ENCODE measurements around the gene ESYT1. TPM values are rescaled to one million over a fixed set of nuclear protein-coding genes. Genes with fewer than 3 reads are reported as not detected.

Gene ESYT1
- total RNA-seq, 1 experiment from 2014 or later: 140 TPM

DNA sequence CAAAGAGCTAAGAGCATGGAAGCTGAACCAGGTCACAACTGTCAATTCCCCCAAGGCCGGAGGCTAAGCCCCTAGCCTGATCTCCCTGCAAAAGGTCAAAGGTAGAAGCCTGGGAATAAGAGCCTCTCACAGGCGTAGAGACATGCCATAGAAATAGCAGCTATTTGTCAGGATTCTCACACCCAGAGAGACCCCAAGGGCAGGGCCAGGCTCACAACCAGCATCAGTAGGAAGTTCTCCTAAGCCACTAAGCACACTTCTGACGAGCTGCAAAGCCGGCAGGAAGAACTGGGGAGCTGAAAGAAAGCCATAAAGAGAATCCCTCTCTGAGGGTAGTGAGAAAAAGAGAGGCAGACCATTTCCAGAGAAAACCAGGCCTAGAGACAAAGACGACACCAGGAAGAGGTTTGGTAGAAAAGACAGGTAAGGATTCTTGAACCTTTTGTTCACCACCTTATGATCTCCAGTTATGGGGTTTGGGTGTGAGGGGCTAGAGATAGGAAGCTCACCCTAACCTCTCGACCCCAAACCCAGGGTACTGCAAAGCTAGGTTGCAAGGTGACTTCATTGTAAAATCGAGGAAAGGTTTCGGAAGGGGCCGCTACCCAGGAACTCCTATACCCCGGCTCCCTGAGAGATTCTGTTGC lies 60.2 kb downstream of the ESYT1 start:
- DNase-seq (ENCODE audit: low read depth): no peak

- no peak for DNase-seq (ENCODE audit: low read depth)
Measured at GRCh38 chr12:56188778-56189098, 60.7 kb downstream of the ESYT1 start.

GRCh38 chr12:56189099-56189917 lies 61.2 kb downstream of the ESYT1 start, which contains the start of gene SMARCC2:
SMARCC2 (minus strand) TSS chr12:56189483; CDS start chr12:56189461, 22 bp downstream.
- peak; percentile 82 for DNase-seq (ENCODE audit: low read depth)

DNA sequence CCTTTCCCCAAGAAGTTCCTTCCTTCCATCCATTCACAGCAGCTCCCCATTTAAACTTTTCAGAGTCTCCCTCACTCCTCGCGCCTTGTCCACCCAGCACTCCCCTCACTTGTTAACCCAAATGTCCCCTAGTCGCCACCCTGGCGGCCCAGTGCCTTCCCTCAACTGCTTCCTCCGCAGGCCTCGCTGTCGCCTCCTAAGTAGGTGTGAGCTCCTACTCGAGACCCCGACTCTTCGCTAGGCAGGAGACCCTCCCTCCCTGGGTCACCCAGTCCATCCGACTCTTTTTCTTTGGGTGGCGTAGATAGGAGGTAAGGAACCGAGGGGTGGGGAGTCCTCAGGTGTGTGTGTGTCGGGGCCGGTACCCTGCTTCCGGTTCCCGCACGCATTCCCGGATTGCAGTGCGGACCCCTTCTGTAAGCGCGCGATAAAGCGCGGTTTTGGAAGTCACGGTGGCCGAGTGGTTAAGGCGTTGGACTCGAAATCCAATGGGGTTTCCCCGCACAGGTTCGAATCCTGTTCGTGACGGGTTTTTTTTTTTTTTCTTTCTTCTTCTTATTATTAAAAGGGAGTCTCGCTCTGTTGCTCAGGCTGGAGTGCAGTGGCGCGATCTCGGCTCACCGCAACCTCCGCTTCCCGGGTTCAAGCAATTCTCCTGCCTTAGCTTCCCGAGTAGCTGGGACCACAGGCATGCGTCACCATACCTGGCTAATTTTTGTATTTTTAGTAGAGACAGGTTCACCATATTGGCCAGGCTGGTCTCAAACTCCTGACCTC lies 62.0 kb downstream of the ESYT1 start:
- DNase-seq (ENCODE audit: low read depth): peak; percentile 94

DNA sequence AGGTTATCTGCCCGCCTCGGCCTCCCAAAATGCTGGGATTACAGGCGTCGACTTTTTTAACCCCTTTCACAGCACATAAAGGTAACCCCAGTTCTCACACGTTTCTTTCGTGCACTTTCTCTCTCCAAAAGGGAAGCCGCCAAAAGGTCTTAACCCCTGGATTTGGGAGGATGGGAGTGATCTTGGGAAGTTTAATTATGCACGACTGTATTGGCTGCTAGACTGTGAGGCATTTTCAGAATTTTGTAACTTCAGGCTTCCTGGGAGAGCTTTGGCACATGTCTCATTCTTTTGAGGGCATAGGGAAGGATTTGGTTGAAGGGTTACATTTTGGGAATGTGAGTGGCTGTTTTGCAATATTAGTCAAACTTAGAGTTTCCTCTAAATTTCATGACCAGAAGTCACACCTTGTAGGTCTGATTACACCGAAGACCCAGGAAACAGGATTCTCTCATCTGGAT lies 62.7 kb downstream of the ESYT1 start:
- no peak for DNase-seq (ENCODE audit: low read depth)

- DNase-seq (ENCODE audit: low read depth): no peak
Measured at GRCh38 chr12:56192582-56192981, 64.5 kb downstream of the ESYT1 start.

- DNase-seq (ENCODE audit: low read depth): peak; percentile 69
Measured at GRCh38 chr12:56193025-56193578, 65.0 kb downstream of the ESYT1 start.

Other genes with a start within 250 kb of the ESYT1 start
- 37.0 and 38.0 TPM in 2 replicates for gene PYM1, start 200.4 kb upstream of the ESYT1 start, total RNA-seq (2014; rRNA removed; shearing (Covaris generic))
- 49.6 and 56.6 TPM in 2 replicates for gene DGKA, start 197.1 kb upstream of the ESYT1 start, total RNA-seq (2014; rRNA removed; shearing (Covaris generic))
- 1.1 and 3.3 TPM in 2 replicates for gene PMEL, start 162.2 kb upstream of the ESYT1 start, total RNA-seq (2014; rRNA removed; shearing (Covaris generic))
- 76.5 and 97.2 TPM in 2 replicates for gene CDK2, start 161.4 kb upstream of the ESYT1 start, total RNA-seq (2014; rRNA removed; shearing (Covaris generic))
- gene RAB5B, start 154.2 kb upstream of the ESYT1 start, total RNA-seq (2014; rRNA removed; shearing (Covaris generic)): 25.8 and 34.4 TPM in 2 replicates
- gene SUOX, start 131.0 kb upstream of the ESYT1 start, total RNA-seq (2014; rRNA removed; shearing (Covaris generic)): 15.7 and 15.9 TPM in 2 replicates
- gene IKZF4, start 107.2 kb upstream of the ESYT1 start, total RNA-seq (2014; rRNA removed; shearing (Covaris generic)): 0.80 and 1.9 TPM in 2 replicates
- gene RPS26, start 86.3 kb upstream of the ESYT1 start, total RNA-seq (2014; rRNA removed; shearing (Covaris generic)): 855 and 1,056 TPM in 2 replicates
- gene ERBB3, start 48.1 kb upstream of the ESYT1 start, total RNA-seq (2014; rRNA removed; shearing (Covaris generic)): 1.2 and 1.4 TPM in 2 replicates
- 526 and 607 TPM in 2 replicates for gene PA2G4, start 23.7 kb upstream of the ESYT1 start, total RNA-seq (2014; rRNA removed; shearing (Covaris generic))
- gene RPL41, start 11.6 kb upstream of the ESYT1 start, total RNA-seq (2014; rRNA removed; shearing (Covaris generic)): 3,633 and 5,394 TPM in 2 replicates
- 2.7 and 5.6 TPM in 2 replicates for gene ZC3H10, start 10.0 kb upstream of the ESYT1 start, total RNA-seq (2014; rRNA removed; shearing (Covaris generic))
- gene MYL6B, start 24.3 kb downstream of the ESYT1 start, total RNA-seq (2014; rRNA removed; shearing (Covaris generic)): 127 and 137 TPM in 2 replicates
- 1,272 and 2,138 TPM in 2 replicates for gene MYL6, start 30.1 kb downstream of the ESYT1 start, total RNA-seq (2014; rRNA removed; shearing (Covaris generic))
- 36.8 and 44.3 TPM in 2 replicates for gene SMARCC2, start 61.2 kb downstream of the ESYT1 start, total RNA-seq (2014; rRNA removed; shearing (Covaris generic))
- 59.7 and 67.7 TPM in 2 replicates for gene RNF41, start 93.7 kb downstream of the ESYT1 start, total RNA-seq (2014; rRNA removed; shearing (Covaris generic))
- 77.9 and 78.3 TPM in 2 replicates for gene NABP2, start 96.1 kb downstream of the ESYT1 start, total RNA-seq (2014; rRNA removed; shearing (Covaris generic))
- 0.71 TPM in 1 of 2 replicates, not detected in the other for gene SLC39A5, start 101.8 kb downstream of the ESYT1 start, total RNA-seq (2014; rRNA removed; shearing (Covaris generic))
- 18.8 and 26.3 TPM in 2 replicates for gene ANKRD52, start 130.1 kb downstream of the ESYT1 start, total RNA-seq (2014; rRNA removed; shearing (Covaris generic))
- gene COQ10A, start 138.7 kb downstream of the ESYT1 start, total RNA-seq (2014; rRNA removed; shearing (Covaris generic)): 18.3 and 19.4 TPM in 2 replicates
- 122 and 174 TPM in 2 replicates for gene CS, start 172.1 kb downstream of the ESYT1 start, total RNA-seq (2014; rRNA removed; shearing (Covaris generic))
- gene CNPY2, start 187.7 kb downstream of the ESYT1 start, total RNA-seq (2014; rRNA removed; shearing (Covaris generic)): 72.2 and 85.4 TPM in 2 replicates
- gene PAN2, start 205.7 kb downstream of the ESYT1 start, total RNA-seq (2014; rRNA removed; shearing (Covaris generic)): 10.0 and 16.9 TPM in 2 replicates
- gene IL23A, start 210.6 kb downstream of the ESYT1 start, total RNA-seq (2014; rRNA removed; shearing (Covaris generic)): 0.43 TPM in 1 of 2 replicates, not detected in the other
- 32.7 and 33.1 TPM in 2 replicates for gene STAT2, start 231.8 kb downstream of the ESYT1 start, total RNA-seq (2014; rRNA removed; shearing (Covaris generic))
- not detected in 2 replicates for gene APOF, start 234.6 kb downstream of the ESYT1 start, total RNA-seq (2014; rRNA removed; shearing (Covaris generic))

Measured in HT1080 (cell line).